ENCODE data around the gene CXCL14. TPM values are rescaled to one million over a fixed set of nuclear protein-coding genes. Genes with fewer than 3 reads are reported as not detected.

The CXCL14 gene
- total RNA-seq, 1 experiment from 2014 or later = not detected

- TF ChIP-seq ELF1 (IDR thresholded peaks at IDR 0.05; ENCODE audit: borderline replicate concordance, low read depth) = no peak
- no peak for TF ChIP-seq ZFX (IDR thresholded peaks at IDR 0.05)
- TF ChIP-seq SRF (IDR thresholded peaks at IDR 0.05; ENCODE audit: low read depth) = no peak
- TF ChIP-seq CEBPB (IDR thresholded peaks at IDR 0.05; ENCODE audit: low read depth) = no peak
- TF ChIP-seq EZH2 (IDR thresholded peaks at IDR 0.05) = no peak
- TF ChIP-seq EGR1 (IDR thresholded peaks at IDR 0.05; ENCODE audit: low read depth) = no peak
- TF ChIP-seq SIN3A (IDR thresholded peaks at IDR 0.05; ENCODE audit: low read depth) = no peak
- no peak for TF ChIP-seq RAD21 (IDR thresholded peaks at IDR 0.05; ENCODE audit: low read depth)
Measured at GRCh38 chr5:135535420-135535819, 43.4 kb downstream of the CXCL14 start (continued).

- Histone ChIP-seq H3K9me2 (ENCODE audit: insufficient read depth) (no peaks in the 10 kb centered on the region), H3K4me1 (ENCODE audit: control insufficient read depth in 1 of 2, insufficient read depth in 2 of 2, low read length in 2 of 2) (no peaks in the 10 kb centered on the region), H3K9ac (ENCODE audit: low read length) (no peak overlapping the region), H3K79me2 (ENCODE audit: insufficient read depth, low read length) (no peaks in the 10 kb centered on the region), H3K4me2 (ENCODE audit: low read length) (no peak overlapping the region), H3K4me3 (replicated peaks in 1 of 2; ENCODE audit: low read depth in 1 of 2, low read length in 2 of 2) (no peak overlapping the region), H3K36me3 (ENCODE audit: control insufficient read depth in 1 of 2, insufficient read depth in 2 of 2, low read length in 2 of 2) (no peaks in the 10 kb centered on the region), H3K9me3 (ENCODE audit: control insufficient read depth in 1 of 2, insufficient read depth in 1 of 2, low read depth in 1 of 2, low read length in 2 of 2) (no peaks in the 10 kb centered on the region), H4K20me1 (ENCODE audit: insufficient read depth) (no peaks in the 10 kb centered on the region), H3K27me3 (ENCODE audit: insufficient read depth, low read length) (peaks cover under 1% of the 10 kb centered on the region; the same call in 1 of the 2 replicates), H3K27ac (ENCODE audit: low read depth, low read length) (no peak overlapping the region), H2AFZ (ENCODE audit: low read depth, low read length, poor library complexity, severe bottlenecking) (no peak overlapping the region)
- intact Hi-C loops (cut with micrococcal nuclease) = no loop called here
- DNase-seq (ENCODE audit: low read depth, low spot score) (no peak), ATAC-seq (no peak)
- RAD21 ChIA-PET (ENCODE audit: low non-redundant PET in 1 of 2, low total read pairs in 2 of 2, uncharacterized antibody in 2 of 2, unreplicated experiment in 2 of 2) = no interaction called here
- CTCF ChIA-PET = no interaction called here
- BruUV-seq (replicated peaks) = no TSS peak
- POLR2A ChIA-PET = no interaction called here
- TF ChIP-seq JUND (IDR thresholded peaks at IDR 0.05) (no peak), MAX (IDR thresholded peaks at IDR 0.05) (no peak), ZNF274 (IDR thresholded peaks at IDR 0.05; ENCODE audit: low read depth, low read length) (no peak), CBX3 (IDR thresholded peaks at IDR 0.05; ENCODE audit: low read depth) (no peak), RAD21 (IDR thresholded peaks at IDR 0.05; ENCODE audit: low read depth) (no peak), FOSL1 (IDR thresholded peaks at IDR 0.05; ENCODE audit: low read depth) (no peak), POLR2A (IDR thresholded peaks at IDR 0.05; ENCODE audit: borderline replicate concordance, extremely low read depth, insufficient read depth, insufficient read length) (no peak), SRF (IDR thresholded peaks at IDR 0.05; ENCODE audit: low read depth) (no peak), EGR1 (IDR thresholded peaks at IDR 0.05; ENCODE audit: low read depth) (no peak), SIN3A (IDR thresholded peaks at IDR 0.05; ENCODE audit: low read depth) (no peak), REST (IDR thresholded peaks at IDR 0.05; ENCODE audit: low read depth) (no peak), CEBPB (IDR thresholded peaks at IDR 0.05; ENCODE audit: low read depth) (no peak), TCF7L2 (IDR thresholded peaks at IDR 0.05; ENCODE audit: borderline replicate concordance, extremely low read depth, insufficient read depth, insufficient read length) (no peak), EZH2phosphoT487 (IDR thresholded peaks at IDR 0.05; ENCODE audit: borderline replicate concordance) (no peak), ZBTB33 (IDR thresholded peaks at IDR 0.05; ENCODE audit: extremely low read depth, insufficient replicate concordance, low read length) (no peak), POLR2AphosphoS5 (IDR thresholded peaks at IDR 0.05; ENCODE audit: low read depth, low read length) (no peak), SP1 (IDR thresholded peaks at IDR 0.05; ENCODE audit: low read depth) (no peak), ELF1 (IDR thresholded peaks at IDR 0.05; ENCODE audit: borderline replicate concordance, low read depth) (no peak)
Measured at GRCh38 chr5:135534609-135535419, 44.0 kb downstream of the CXCL14 start.
